HG03097 (cell line): ENCODE measurements around the gene EFHC1.
"Not testable (repeated sequence)": the region's sequence is repeated elsewhere in the genome, so short reads cannot be mapped to it uniquely, and the experiment has no call there.

Experiments used
- ATAC-seq: cut with Tn5 transposase; IDR thresholded peaks from one replicate; pipeline ENCODE4 v1.9.1; 2021; ENCODE audit not compliant: unreplicated experiment, low FRiP score

Gene EFHC1

GRCh38 chr6:52435345-52435744 lies 15.2 kb downstream of the EFHC1 start:
- no peak for ATAC-seq

DNA sequence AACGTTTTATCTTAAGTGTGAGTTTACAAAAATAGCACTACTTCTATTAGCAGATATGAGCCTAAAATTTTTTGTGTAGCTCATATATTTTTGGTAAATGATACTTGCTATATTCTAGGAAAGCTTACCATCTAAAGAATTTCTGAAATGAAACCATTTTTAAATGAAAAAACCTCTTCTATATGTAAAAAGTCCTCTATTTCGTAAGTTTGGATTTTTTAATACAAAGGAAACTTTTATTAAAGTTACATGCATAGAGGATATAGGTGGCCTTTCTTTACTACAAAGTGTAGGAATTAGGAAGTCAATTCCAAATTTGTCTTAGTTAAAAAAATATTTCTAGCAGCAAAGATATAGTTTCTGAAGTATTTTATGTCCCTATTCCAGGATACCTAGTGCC lies 18.8 kb downstream of the EFHC1 start:
- no peak for ATAC-seq

DNA sequence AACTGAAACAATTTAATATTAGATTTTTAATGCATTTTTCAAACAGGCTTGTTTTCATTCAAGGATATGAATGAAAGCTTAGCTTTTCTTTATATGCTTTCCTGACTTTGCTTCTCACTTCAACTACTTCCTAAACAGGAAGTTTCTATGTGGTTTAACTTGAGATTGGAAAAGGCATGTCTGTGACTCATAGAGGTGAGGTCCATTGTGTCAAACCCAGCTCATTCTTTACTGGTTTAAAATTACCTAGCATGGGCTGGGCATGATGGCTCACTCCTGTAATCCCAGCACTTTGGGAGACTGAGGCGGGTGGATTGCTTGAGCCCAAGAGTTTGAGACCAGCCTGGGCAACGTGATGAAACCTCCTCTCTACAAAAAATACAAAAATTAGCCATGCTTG lies 34.4 kb downstream of the EFHC1 start:
- no peak for ATAC-seq

- no peak for ATAC-seq
These were observed 37.0 kb downstream of the EFHC1 start for GRCh38 chr6:52457096-52457495.

DNA sequence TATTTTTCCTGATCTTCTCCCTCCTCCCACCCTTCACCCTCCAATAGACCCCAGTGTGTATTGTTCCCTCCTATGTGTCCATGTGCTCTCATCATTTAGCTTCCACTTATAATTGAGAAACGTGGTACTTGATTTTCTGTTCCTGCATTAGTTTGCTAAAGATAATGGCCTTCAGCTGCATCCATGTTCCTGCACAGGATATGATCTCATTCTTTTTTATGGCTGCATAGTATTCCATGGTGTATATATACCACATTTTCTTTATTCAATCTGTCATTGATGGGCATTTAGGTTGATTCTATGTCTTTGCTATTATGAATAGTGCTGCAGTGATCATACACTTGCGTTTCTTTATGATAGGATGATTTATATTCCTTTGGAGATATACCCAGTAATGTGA lies 41.1 kb downstream of the EFHC1 start:
- not testable (repeated sequence) for ATAC-seq

DNA sequence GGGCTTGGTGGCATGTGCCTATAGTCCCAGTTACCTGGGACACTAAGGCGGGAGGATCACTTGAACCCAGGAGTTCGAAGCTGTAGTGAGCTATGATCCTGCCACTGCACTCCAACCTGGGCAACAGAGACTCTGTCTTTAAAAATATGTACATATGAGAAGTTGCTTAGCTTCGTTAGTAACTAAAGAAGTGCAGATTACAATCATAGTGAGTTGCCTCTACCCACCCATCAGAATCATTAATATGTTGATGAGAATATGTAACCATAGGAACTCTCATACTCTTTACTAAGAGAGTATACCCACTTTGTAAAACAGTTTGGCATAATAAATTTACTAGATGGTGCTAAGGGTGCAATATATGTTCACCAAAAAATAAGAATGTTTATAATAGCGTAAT lies 54.0 kb downstream of the EFHC1 start:
- ATAC-seq = no peak

DNA sequence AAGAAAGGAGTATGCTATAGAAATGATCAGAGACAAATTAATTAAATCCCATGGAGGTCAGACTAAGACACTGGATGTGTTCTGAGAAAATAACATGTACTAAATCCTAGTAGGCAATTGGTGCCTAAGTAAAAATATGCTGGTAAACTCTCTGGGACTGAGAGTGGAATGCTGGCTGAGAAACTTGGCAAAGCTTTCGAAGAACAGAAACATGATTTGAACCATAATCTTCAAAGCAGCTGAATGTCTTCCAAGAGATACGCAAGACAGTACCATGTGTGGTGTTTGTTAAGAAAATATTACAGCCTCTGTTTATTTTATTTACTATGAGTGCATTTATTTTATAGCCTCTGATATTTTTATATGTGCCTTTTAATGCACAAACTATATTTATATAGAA lies 55.2 kb downstream of the EFHC1 start:
- ATAC-seq = no peak

DNA sequence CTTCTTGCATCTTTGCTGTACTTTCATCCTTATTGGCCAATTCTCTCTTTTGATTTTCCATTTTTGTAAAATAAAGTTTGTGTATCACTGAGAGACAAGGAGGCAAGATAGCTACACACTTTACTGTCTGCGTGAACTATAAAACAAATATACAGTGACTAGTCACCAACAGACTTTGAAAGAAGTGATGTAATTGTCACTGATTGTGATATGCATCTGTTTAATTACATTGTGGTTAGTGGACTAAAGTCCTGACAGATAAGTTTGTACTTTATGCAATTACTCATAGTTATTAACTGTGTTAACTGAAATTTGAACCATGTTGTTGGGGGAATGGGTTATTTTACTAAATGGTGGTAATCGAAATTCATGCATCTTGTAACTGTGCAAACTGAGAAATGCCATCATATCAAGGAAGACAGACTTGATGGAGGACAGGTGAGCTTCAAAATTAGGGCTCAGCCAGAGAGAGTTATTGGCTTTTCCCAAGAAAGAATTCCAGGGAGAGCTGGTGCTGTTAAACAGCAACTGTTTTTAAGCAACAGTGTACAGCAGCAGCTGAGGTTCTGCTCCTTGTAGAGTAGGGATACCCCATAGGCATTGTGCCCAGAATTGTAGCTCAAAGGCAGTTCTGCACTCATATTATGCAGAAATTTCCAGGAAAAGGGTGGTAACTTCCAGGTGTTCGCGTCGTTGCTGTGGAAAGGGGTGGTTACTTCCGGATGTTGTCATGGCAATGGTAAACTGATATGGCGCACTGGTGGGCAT lies 62.9 kb downstream of the EFHC1 start:
- no peak for ATAC-seq

DNA sequence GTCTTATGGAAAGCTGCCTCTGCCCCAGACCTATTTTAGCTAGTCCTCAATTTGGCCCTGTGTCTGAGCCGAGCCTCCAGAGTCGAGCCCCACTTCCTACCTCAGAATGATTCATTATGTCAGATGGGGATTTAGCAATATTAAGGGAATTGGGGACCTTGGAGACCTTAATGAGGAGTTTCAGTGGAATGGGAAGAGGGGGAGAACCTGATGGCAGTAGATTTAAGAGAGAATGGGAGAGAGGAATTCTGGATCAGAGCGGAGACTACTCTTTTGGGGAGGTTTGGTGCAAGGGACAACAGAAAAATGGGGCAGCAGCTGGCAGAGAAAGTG lies 63.5 kb downstream of the EFHC1 start:
- no peak for ATAC-seq

DNA sequence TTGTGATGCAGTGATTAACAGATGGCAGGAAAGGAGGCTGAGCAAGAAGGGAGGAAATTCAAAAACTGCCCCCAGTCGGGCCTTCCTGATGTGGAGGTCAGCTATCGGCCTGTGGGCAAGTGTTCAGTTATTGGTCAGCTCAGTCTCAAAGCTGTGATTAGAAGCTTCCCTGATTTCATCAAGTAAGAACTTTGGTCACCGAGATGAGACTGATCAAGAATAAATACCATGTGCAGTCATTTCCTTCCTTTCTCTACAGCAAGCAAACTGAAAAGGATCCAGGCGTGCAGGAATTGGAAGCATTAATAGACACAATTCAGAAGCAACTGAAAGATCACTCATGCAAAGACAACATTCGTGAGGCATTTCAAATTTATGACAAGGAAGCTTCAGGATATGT lies 69.7 kb downstream of the EFHC1 start:
- no peak for ATAC-seq

DNA sequence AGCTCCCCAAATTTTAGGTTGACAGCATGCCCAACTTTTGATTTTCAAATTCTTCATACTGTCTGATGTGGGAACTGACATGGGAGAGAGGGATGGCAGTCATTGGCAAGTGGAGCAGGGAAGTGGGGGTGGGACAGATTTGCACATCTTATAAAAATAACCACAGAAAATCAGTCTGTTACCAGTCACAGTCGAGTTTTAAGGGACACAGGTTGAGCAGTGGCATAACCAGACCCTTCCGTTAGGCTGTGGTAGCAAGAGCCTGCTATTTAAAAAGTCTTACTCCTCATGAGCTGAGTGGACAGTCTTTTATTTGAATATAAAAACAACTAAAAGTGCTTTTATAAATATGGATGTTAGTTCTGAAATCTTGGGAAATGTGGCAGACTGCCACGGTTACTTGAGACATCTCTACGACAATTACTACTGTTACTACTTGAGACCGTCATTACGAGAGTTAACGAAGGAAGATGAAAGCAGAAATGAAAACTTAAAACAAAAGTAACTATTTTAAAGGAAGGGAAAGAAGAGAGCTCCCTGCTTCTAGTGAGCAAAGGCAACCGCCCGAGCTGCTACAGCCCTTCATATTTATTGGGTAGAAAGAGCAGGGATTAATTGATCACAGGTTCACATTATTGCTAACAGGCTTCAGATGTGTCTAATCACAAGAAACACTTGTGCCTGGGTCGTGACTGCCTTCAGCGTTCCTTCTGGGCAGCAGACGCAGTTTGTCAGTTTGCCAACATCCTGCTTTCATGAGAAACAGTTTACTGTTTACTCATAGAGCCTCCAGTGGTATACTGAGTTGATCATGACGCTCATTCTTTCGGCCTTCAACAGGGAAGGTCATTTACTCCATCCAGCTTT lies 71.3 kb downstream of the EFHC1 start:
- ATAC-seq = no peak

DNA sequence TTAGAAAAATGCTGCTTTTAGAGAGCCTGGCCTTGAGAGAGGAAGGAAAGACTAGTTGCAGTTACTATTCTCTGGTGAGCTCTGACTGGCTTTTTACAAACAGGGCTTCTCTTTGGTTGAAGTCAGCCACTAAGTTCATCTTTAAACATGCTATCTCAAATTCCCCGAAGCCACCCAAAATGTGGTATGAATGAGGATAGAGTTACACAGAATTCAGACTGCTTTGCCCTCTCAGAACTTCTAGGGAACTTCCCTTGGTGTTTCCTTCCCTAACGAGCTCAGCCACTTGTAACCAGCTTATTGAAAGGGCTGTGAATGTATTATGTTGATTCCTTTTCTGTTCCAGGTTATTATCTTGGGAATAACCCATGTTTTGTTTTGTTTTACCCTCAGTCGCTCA lies 73.5 kb downstream of the EFHC1 start:
- ATAC-seq = no peak

- no peak for ATAC-seq
These were observed 74.3 kb downstream of the EFHC1 start for GRCh38 chr6:52494298-52495072.

DNA sequence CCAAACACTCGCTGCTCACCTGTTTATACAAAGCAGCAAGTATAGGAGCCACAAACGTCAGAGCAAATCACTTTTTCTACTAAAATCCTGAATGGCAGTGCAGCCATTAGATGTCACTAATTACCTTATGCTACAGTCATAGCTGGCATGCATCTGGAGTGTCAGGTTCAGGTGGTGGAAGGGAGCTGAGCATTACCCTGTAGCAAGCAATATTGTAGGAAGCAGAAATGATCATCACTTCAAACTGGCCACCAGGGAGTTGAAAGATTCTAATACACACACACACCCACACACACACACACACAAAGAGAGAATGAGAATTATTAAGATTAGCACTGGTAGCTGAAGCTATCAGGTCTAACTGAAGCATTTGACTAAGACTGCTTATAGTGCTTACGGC lies 75.8 kb downstream of the EFHC1 start:
- no peak for ATAC-seq

DNA sequence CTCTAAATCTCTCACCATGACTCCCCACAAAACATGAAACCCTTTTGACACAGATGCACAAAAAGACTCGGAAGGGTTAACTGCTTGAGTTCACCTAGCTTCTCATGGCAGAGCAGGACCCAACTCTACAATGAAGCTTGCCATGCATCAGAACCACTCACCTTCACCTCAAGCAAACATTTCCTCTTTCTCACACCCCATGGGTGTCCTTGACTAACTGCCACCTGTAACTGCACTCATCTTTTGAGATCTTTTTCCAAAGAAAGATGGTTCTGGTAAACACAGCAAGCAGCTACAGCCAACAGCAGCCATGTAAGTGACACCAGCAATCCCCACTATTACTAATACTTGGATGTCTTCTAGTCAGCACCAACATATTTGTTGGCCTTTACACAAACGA lies 76.5 kb downstream of the EFHC1 start:
- ATAC-seq = no peak

DNA sequence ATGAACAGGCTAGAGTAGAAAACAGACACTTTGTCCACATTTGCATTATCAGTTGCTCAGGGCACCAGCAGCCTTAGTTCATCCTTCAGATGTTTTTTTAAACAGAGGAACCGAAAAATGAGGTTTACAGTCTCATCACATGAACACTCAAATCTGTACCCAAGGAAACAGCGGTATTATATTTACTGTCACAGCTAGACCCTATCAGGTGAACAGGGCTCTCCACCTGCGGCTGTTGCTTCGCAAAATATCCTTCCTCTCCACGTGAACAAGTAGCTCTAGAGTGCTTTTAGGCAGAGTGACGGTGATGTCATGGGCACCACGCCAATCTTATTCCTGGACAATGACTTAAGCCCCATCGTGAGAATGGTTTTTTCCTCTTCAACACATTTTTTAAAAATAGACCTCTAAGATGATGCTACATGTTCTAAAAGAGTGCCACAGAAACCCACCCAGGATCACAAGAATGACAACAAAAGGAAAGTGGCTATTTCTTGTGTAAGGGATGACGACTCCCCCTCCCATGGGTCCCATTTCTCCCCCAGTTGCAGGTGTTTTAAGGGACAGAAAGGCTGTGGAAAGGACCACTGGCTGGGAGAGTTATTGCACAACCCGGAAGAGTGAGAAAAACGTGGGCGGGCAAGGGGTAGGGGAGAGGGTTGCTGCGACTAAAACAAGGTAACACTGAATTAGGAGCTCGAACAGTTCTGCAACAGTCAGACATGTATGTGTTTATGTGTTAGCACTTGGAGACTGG lies 77.7 kb downstream of the EFHC1 start:
- ATAC-seq = peak; percentile 78

- ATAC-seq = no peak
These were observed 78.4 kb downstream of the EFHC1 start for GRCh38 chr6:52498538-52499017.

GRCh38 chr6:52499026-52499425 lies 78.9 kb downstream of the EFHC1 start:
- ATAC-seq = no peak

- ATAC-seq = no peak
These were observed 79.6 kb downstream of the EFHC1 start for GRCh38 chr6:52499681-52500236.
